A673 (cell line): ENCODE results near the gene STRIP1.

Experiments used
- EZH2 ChIP-seq: fragments of 200-600 bp; sonication (generic); IDR thresholded peaks from 2 replicates; pipeline ENCODE4 v1.6.1; 2017; ENCODE audit warnings: borderline replicate concordance, low read depth, mild to moderate bottlenecking, mixed read lengths, antibody characterized with exemption, low read length; ENCODE audit not compliant: poor library complexity, severe bottlenecking
- TF ChIP-seq, protein P1 (sequence below): fragments of 300-800, 200-600 bp; sonication (generic); conservative IDR thresholded peaks from 2 replicates; pipeline ENCODE4 v1.5.1; 2017; ENCODE audit warnings: low read depth, mild to moderate bottlenecking, antibody characterized with exemption, low read length, moderate library complexity, mixed read lengths

DNA sequence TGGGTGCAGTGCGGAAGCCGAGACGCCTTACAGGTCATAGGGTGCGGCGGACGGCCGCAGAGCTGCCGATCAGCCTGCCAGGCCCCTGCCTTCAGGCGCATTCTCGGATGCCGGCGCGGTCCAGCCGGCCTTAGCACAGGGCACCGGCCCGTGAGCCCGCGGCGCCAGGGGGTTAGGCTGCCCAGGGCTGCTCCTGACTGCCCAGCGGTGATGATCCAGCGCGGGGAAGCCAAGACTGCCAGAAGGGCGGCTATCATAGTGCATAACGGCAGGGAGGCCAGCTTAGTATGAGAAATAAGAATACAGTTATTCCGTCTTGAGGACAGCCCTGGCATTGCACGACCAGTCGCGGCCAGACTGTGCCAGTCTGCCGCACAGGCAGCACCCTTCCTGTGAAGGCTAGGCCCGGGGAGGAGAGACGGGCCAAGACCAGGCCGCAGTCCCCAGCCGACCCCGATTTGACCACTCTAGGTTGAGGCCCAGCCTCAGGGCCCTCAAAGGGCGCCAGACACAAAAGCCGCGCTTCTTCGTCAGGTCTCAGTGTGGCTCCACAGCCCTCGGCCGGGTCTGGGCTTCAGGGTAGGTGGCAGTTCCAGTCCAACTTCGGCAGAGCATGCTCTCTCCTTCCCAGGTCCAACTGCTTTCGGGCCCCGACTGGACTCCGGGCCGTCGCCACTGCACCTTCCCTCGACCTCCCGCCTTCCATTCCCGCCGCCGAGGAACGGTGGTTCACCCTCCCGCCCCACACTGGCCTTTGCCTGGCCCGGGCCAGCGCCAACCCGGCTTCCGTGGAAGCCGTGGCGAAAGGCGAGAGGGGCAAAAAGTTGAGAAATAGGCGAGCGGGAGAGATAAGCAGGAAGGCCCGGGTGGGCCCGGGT lies 35.2 kb downstream of the STRIP1 start:
- no peak for TF ChIP-seq EZH2
- TF ChIP-seq, protein P1, sequence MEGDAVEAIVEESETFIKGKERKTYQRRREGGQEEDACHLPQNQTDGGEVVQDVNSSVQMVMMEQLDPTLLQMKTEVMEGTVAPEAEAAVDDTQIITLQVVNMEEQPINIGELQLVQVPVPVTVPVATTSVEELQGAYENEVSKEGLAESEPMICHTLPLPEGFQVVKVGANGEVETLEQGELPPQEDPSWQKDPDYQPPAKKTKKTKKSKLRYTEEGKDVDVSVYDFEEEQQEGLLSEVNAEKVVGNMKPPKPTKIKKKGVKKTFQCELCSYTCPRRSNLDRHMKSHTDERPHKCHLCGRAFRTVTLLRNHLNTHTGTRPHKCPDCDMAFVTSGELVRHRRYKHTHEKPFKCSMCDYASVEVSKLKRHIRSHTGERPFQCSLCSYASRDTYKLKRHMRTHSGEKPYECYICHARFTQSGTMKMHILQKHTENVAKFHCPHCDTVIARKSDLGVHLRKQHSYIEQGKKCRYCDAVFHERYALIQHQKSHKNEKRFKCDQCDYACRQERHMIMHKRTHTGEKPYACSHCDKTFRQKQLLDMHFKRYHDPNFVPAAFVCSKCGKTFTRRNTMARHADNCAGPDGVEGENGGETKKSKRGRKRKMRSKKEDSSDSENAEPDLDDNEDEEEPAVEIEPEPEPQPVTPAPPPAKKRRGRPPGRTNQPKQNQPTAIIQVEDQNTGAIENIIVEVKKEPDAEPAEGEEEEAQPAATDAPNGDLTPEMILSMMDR, result no peak
